OCI-LY3 (cell line): Measurements from ENCODE around the gene PTPN5.

Experiments used
- H2AFZ ChIP-seq: fragments of 200-600, 300-600 bp; shearing (Covaris generic); 2 replicates; pipeline ENCODE4 v1.6.0; 2014; ENCODE audit warnings: antibody characterized with exemption, low read depth, low read length
- H3K27ac ChIP-seq: fragments of 200-600, 300-600 bp; sonication (generic); 2 replicates; pipeline ENCODE4 v1.5.1; 2014; ENCODE audit warnings: mild to moderate bottlenecking, low read length, moderate library complexity, mixed read lengths
- H3K27me3 ChIP-seq: fragments of 200-600, 300-600 bp; sonication (generic); 2 replicates; pipeline ENCODE4 v1.6.1; 2014; ENCODE audit warnings: low read depth, low read length, mixed read lengths
- H3K36me3 ChIP-seq: fragments of 200-600, 300-600 bp; sonication (generic); replicated peaks from 2 replicates; pipeline ENCODE3; 2014; ENCODE audit warnings: low read depth, low read length, mixed read lengths
- H3K4me1 ChIP-seq: fragments of 300-600, 200-600 bp; sonication (generic); 2 replicates; pipeline ENCODE4 v1.6.1; 2014; ENCODE audit warnings: low read length, mixed read lengths
- H3K4me2 ChIP-seq: fragments of 200-600, 300-600 bp; sonication (generic); 2 replicates; pipeline ENCODE4 v1.6.1; 2014; ENCODE audit warnings: low read length, mixed read lengths
- H3K4me3 ChIP-seq: fragments of 300-600, 200-600 bp; sonication (generic); 2 replicates; pipeline ENCODE4 v1.5.1; 2014; ENCODE audit warnings: antibody characterized with exemption, mild to moderate bottlenecking, low read length, moderate library complexity
- H3K79me2 ChIP-seq: fragments of 300-600, 200-600 bp; shearing (Covaris generic); 2 replicates; pipeline ENCODE4 v1.6.1; 2014; ENCODE audit warnings: mild to moderate bottlenecking, low read length, mixed read lengths
- H3K9ac ChIP-seq: fragments of 300-600, 200-600 bp; shearing (Covaris generic); 2 replicates; pipeline ENCODE4 v1.6.0; 2014; ENCODE audit warnings: mild to moderate bottlenecking, low read length, moderate library complexity
- H3K9me3 ChIP-seq: fragments of 200-600, 300-600 bp; shearing (Covaris generic); 2 replicates; pipeline ENCODE4 v1.6.1; 2014; ENCODE audit warnings: low read length, mixed read lengths; ENCODE audit not compliant: insufficient read depth
- H4K20me1 ChIP-seq: fragments of 200-600, 300-600 bp; sonication (generic); 2 replicates; pipeline ENCODE4 v1.6.1; 2016; ENCODE audit warnings: low read length, mixed read lengths; ENCODE audit not compliant: insufficient read depth
- CTCF ChIP-seq: fragments of 200-600, 300-600 bp; sonication (generic); IDR thresholded peaks from 2 replicates; pipeline ENCODE4 v1.5.1; 2014; ENCODE audit warnings: antibody characterized with exemption, low read length, low read depth
- EZH2phosphoT487 ChIP-seq: fragments of 200-600 bp; shearing (Covaris generic); IDR thresholded peaks from 2 replicates; pipeline ENCODE4 v1.6.1; 2018; ENCODE audit warnings: antibody characterized with exemption, mixed run types, low read depth

The PTPN5 gene

GRCh38 chr11:18773681-18774080 lies 17.9 kb downstream of the PTPN5 start:
- H4K20me1 ChIP-seq, result no peaks in the 10 kb centered on the region
- no peak for TF ChIP-seq EZH2phosphoT487
- TF ChIP-seq CTCF, result no peak
- H2AFZ ChIP-seq, result no peak overlapping the region
- H3K4me2 ChIP-seq, result no peak overlapping the region
- no peaks in the 10 kb centered on the region for H3K36me3 ChIP-seq
- H3K9me3 ChIP-seq, result no peaks in the 10 kb centered on the region
- H3K9ac ChIP-seq, result no peak overlapping the region
- no peak overlapping the region for H3K4me3 ChIP-seq
- peaks cover 22% of the 10 kb centered on the region for H3K27me3 ChIP-seq
- H3K79me2 ChIP-seq, result no peaks in the 10 kb centered on the region
- no peak overlapping the region for H3K27ac ChIP-seq
- H3K4me1 ChIP-seq, result peaks cover 14% of the 10 kb centered on the region

GRCh38 chr11:18773104-18773503 lies 18.5 kb downstream of the PTPN5 start:
- Histone ChIP-seq H2AFZ (no peak overlapping the region), H3K79me2 (no peaks in the 10 kb centered on the region), H3K36me3 (no peaks in the 10 kb centered on the region), H3K27me3 (peaks cover 22% of the 10 kb centered on the region), H3K4me1 (peaks cover 20% of the 10 kb centered on the region), H3K4me3 (no peak overlapping the region), H3K4me2 (no peak overlapping the region), H3K9me3 (no peaks in the 10 kb centered on the region), H4K20me1 (no peaks in the 10 kb centered on the region), H3K27ac (no peak overlapping the region), H3K9ac (no peak overlapping the region)
- TF ChIP-seq EZH2phosphoT487 (no peak), CTCF (no peak)

- TF ChIP-seq EZH2phosphoT487 (no peak), CTCF (no peak)
- H3K4me2 ChIP-seq, result no peak overlapping the region
- no peak overlapping the region for H3K9ac ChIP-seq
- no peak overlapping the region for H3K27ac ChIP-seq
- H2AFZ ChIP-seq, result no peak overlapping the region
- no peaks in the 10 kb centered on the region for H3K79me2 ChIP-seq
- no peaks in the 10 kb centered on the region for H3K9me3 ChIP-seq
- H3K4me1 ChIP-seq, result peaks cover 25% of the 10 kb centered on the region
- no peak overlapping the region for H3K4me3 ChIP-seq
- no peaks in the 10 kb centered on the region for H4K20me1 ChIP-seq
- no peaks in the 10 kb centered on the region for H3K36me3 ChIP-seq
- H3K27me3 ChIP-seq, result peaks cover 29% of the 10 kb centered on the region
Measured at GRCh38 chr11:18772211-18772610, 19.4 kb downstream of the PTPN5 start.

GRCh38 chr11:18771266-18772035 lies 20.1 kb downstream of the PTPN5 start:
- Histone ChIP-seq H4K20me1 (no peaks in the 10 kb centered on the region), H2AFZ (no peak overlapping the region), H3K36me3 (no peaks in the 10 kb centered on the region), H3K4me2 (no peak overlapping the region), H3K9me3 (no peaks in the 10 kb centered on the region), H3K27ac (no peak overlapping the region), H3K27me3 (peaks cover 36% of the 10 kb centered on the region), H3K4me3 (no peak overlapping the region), H3K79me2 (no peaks in the 10 kb centered on the region), H3K4me1 (peaks cover 25% of the 10 kb centered on the region), H3K9ac (no peak overlapping the region)
- TF ChIP-seq EZH2phosphoT487 (no peak), CTCF (no peak)
